Measurements from ENCODE around the gene NUP188. TPM values are rescaled to one million over a fixed set of nuclear protein-coding genes. Genes with fewer than 3 reads are reported as not detected.

The NUP188 gene
- total RNA-seq, 3 donors from 2014 or later (not counting 1 experiment from before 2014, with no cell fraction given) = 53.9 to 66.4 (median 58.3) TPM

GRCh38 chr9:129009584-129010141 lies 62.2 kb downstream of the NUP188 start:
- intact Hi-C loops (cut with micrococcal nuclease) = no loop called here
- WGBS (ENCODE audit: insufficient coverage) = 97% methylated on average over 17 of the region's 17 CpGs
- Histone ChIP-seq H3K27ac (ENCODE audit: low read length) (no peak overlapping the region), H3K9me3 (ENCODE audit: control insufficient read depth, insufficient read depth, low read length) (no peaks in the 10 kb centered on the region), H3K27me3 (ENCODE audit: control insufficient read depth, insufficient read depth, low read length) (no peaks in the 10 kb centered on the region), H3K4me3 (ENCODE audit: low read length) (no peak overlapping the region), H3K4me1 (ENCODE audit: control insufficient read depth, insufficient read depth, low read length) (no peaks in the 10 kb centered on the region), H3K36me3 (ENCODE audit: control insufficient read depth, insufficient read depth, low read length) (peaks cover 71% of the 10 kb centered on the region)
- no peak for ATAC-seq
- peak in 1 of 2 donors; percentile 2 for DNase-seq
- TF ChIP-seq CTCF (IDR thresholded peaks at IDR 0.05) = no peak
- Mint-ChIP-seq H3K9me3 (no peaks in the 10 kb centered on the region), H3K27me3 (ENCODE audit: low read depth in 2 of 2) (no peaks in the 10 kb centered on the region), H3K36me3 (no peaks in the 10 kb centered on the region), H3K27ac (no peak overlapping the region), H3K4me1 (peaks cover 0 to 5% of the 10 kb centered on the region in 2 donors), H3K4me3 (no peak overlapping the region)

GRCh38 chr9:129010267-129010975 lies 62.9 kb downstream of the NUP188 start:
- Histone ChIP-seq H3K9me3 (ENCODE audit: control insufficient read depth, insufficient read depth, low read length) (no peaks in the 10 kb centered on the region), H3K4me1 (ENCODE audit: control insufficient read depth, insufficient read depth, low read length) (no peaks in the 10 kb centered on the region), H3K27me3 (ENCODE audit: control insufficient read depth, insufficient read depth, low read length) (no peaks in the 10 kb centered on the region), H3K27ac (ENCODE audit: low read length) (no peak overlapping the region), H3K4me3 (ENCODE audit: low read length) (no peak overlapping the region), H3K36me3 (ENCODE audit: control insufficient read depth, insufficient read depth, low read length) (peaks cover 67% of the 10 kb centered on the region)
- no peak overlapping the region for H3K27ac Mint-ChIP-seq
- no peaks in the 10 kb centered on the region for H3K36me3 Mint-ChIP-seq
- TF ChIP-seq CTCF (IDR thresholded peaks at IDR 0.05) = no peak
- intact Hi-C loops (cut with micrococcal nuclease) = no loop called here
- no peak overlapping the region for H3K4me3 Mint-ChIP-seq
- H3K27me3 Mint-ChIP-seq (ENCODE audit: low read depth in 2 of 2) = no peaks in the 10 kb centered on the region
- DNase-seq (peak in 1 of 2 donors; percentile 2), ATAC-seq (no peak)
- WGBS (ENCODE audit: insufficient coverage) = 96% methylated on average over 5 of the region's 8 CpGs
- peaks cover 0 to 5% of the 10 kb centered on the region in 2 donors for H3K4me1 Mint-ChIP-seq
- no peaks in the 10 kb centered on the region for H3K9me3 Mint-ChIP-seq

- no peak overlapping the region for H3K4me3 Mint-ChIP-seq
- no peaks in the 10 kb centered on the region for H3K9me3 Mint-ChIP-seq
- no peaks in the 10 kb centered on the region for H3K27me3 ChIP-seq (ENCODE audit: control insufficient read depth, insufficient read depth, low read length)
- DNase-seq (no peak), ATAC-seq (no peak)
- TF ChIP-seq CTCF (IDR thresholded peaks at IDR 0.05) = no peak
- no peak overlapping the region for H3K27ac Mint-ChIP-seq
- H3K36me3 ChIP-seq (ENCODE audit: control insufficient read depth, insufficient read depth, low read length) = peaks cover 59% of the 10 kb centered on the region
- intact Hi-C loops (cut with micrococcal nuclease) = no loop called here
- no peak overlapping the region for H3K27ac ChIP-seq (ENCODE audit: low read length)
- no peaks in the 10 kb centered on the region for H3K9me3 ChIP-seq (ENCODE audit: control insufficient read depth, insufficient read depth, low read length)
- H3K36me3 Mint-ChIP-seq = no peaks in the 10 kb centered on the region
- no peak overlapping the region for H3K4me3 ChIP-seq (ENCODE audit: low read length)
- H3K4me1 ChIP-seq (ENCODE audit: control insufficient read depth, insufficient read depth, low read length) = no peaks in the 10 kb centered on the region
- H3K4me1 Mint-ChIP-seq = peaks cover 0 to 5% of the 10 kb centered on the region in 2 donors
- WGBS (ENCODE audit: insufficient coverage) = 97% methylated on average over 19 of the region's 19 CpGs
- no peaks in the 10 kb centered on the region for H3K27me3 Mint-ChIP-seq (ENCODE audit: low read depth in 2 of 2)
Observed at GRCh38 chr9:129011170-129011569, 63.7 kb downstream of the NUP188 start.

Measured in natural killer cell (primary cell).